ENCODE data around the gene TIGD3. TPM values are rescaled to one million over a fixed set of nuclear protein-coding genes. Genes with fewer than 3 reads are reported as not detected.
A peak's percentile ranks its signal among the peaks of the same experiment; 100 is the strongest.

The TIGD3 gene
- total and polyA plus RNA-seq, 7 experiments from 2014 or later, result 0.39 to 2.0 (median 1.1) TPM

DNA sequence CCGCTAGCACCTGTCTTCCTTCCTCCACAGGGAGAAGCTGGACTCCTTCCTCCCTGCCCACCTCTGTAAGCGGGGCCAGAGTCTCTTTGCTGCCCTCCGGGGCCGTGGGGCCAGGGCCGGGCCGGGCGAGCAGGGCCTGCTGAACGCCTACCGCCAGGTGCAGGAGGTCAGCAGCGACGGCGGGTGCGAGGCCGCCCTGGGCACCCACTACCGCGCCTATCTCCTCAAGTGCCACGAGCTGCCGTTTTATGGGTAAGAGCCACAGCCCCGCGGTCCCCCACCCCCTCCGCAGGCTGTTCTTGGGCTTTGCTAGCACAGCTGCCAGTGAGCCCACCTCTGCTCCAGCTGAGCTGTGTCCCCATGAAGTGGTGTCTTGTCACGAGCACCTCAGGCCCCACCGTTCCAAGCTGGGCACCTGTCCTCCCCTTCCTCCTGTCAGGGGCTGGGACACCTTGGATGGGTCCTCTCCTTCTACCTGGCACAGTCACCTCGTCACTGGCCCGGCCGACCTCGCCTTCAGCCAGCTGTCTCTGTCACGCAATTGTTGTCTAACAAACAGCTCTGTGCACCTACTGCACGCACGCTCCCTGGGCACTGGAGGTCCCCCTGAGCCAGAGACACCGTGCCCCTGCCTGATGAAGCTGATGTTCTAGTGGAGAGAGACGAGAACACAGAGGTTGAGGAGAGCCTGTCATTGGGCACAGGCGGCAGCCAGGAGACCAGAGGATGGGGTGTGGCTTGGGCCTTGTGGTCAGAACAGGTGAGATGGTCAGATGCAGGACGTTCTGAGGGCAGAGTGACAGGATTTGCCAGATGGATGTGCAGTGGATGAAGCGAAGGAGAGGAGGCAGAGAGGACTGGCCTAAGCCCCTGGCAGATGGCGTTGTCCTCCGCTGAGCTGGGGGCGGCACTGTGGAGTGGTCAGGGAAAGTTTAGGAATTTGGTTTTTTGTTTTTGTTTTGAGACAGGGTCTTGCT is 42.5 kb downstream of the TIGD3 start:
- ChIA-PET CTCF (no interaction called here), POLR2A (interaction anchor here (0.6 to 1.3 kb wide), 5 partner anchors 10 to 130 kb away, joined by 3 to 4 read pairs (median 3); no protein-coding TSS in a partner anchor)
- intact Hi-C loops (cut with micrococcal nuclease), result no loop called here
- Mint-ChIP-seq H3K36me3 (peaks cover 0 to 21% (median 4%) of the 10 kb centered on the region in 5 donors), H3K9me3 (peaks cover 0 to 2% (median 0%) of the 10 kb centered on the region in 11 donors), H3K27me3 (no peaks in the 10 kb centered on the region), H3K4me3 (no peak overlapping the region), H3K27ac (peak overlapping the region in 3 of 9 donors; percentile 38 to 45 (median 43)), H3K4me1 (peaks cover 0 to 8% (median 4%) of the 10 kb centered on the region in 7 donors)
- H3K9me3 ChIP-seq (ENCODE audit: control insufficient read depth in 2 of 3, low read length in 3 of 3), result no peaks in the 10 kb centered on the region
- DNase-seq (no peak), ATAC-seq (no peak)
- peaks cover 0 to 89% (median 13%) of the 10 kb centered on the region in 3 experiments for H3K36me3 ChIP-seq (ENCODE audit: control insufficient read depth in 2 of 3, insufficient read depth in 3 of 3, low read length in 3 of 3)
- peaks cover 0 to 3% of the 10 kb centered on the region in 2 donors for H3K4me1 ChIP-seq (ENCODE audit: control insufficient read depth in 2 of 2, insufficient read depth in 2 of 2, low read length in 2 of 2)
- no peaks in the 10 kb centered on the region for H3K27me3 ChIP-seq (ENCODE audit: control insufficient read depth in 2 of 2, insufficient read depth in 2 of 2, low read length in 2 of 2)
- H3K27ac ChIP-seq (ENCODE audit: low read depth, low read length), result no peak overlapping the region
- no peak overlapping the region for H3K4me3 ChIP-seq (ENCODE audit: low read length)

DNA sequence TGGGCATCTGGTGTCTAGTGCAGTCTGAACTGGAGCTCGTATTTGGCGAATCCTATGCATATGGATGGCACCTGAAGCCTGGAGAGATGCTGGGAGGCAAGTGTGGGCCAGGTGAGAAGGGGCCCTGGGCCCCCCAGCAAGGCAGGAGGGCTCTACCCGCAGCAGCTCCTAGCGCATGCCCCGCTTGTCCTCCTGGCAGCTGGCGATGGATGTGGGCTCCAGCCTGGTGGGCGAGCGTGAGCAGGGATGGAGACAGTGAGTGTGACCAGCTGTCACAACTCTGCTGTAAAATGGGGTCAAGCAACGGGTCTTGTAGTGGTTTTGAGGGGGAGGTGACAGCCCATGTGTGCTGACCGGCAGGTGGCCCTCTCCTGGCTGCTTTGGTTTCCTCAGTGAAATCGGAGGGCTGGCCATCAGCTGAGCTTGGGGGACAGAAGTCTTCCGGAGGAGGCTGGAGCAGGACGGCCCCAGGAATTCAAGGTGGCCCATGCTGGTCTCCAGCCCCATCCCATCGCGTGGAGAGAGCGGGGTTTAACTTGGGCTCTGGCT is 43.9 kb downstream of the TIGD3 start:
- ATAC-seq (no peak), DNase-seq (no peak)
- H3K36me3 Mint-ChIP-seq, result peaks cover 0 to 26% (median 4%) of the 10 kb centered on the region in 5 donors
- H3K27me3 Mint-ChIP-seq, result no peaks in the 10 kb centered on the region
- H3K4me3 Mint-ChIP-seq, result no peak overlapping the region
- Histone ChIP-seq H3K36me3 (ENCODE audit: control insufficient read depth in 2 of 3, insufficient read depth in 3 of 3, low read length in 3 of 3) (peaks cover 0 to 86% (median 8%) of the 10 kb centered on the region in 3 experiments), H3K27ac (ENCODE audit: low read depth, low read length) (no peak overlapping the region), H3K27me3 (ENCODE audit: control insufficient read depth in 2 of 2, insufficient read depth in 2 of 2, low read length in 2 of 2) (no peaks in the 10 kb centered on the region), H3K4me3 (ENCODE audit: low read length) (no peak overlapping the region), H3K4me1 (ENCODE audit: control insufficient read depth in 2 of 2, insufficient read depth in 2 of 2, low read length in 2 of 2) (peaks cover under 1 to 1% of the 10 kb centered on the region in 2 donors), H3K9me3 (ENCODE audit: control insufficient read depth in 2 of 3, low read length in 3 of 3) (no peaks in the 10 kb centered on the region)
- POLR2A ChIA-PET, result interaction anchor here (1.3 kb wide), 1 partner anchor 13 kb away, joined by 4 read pairs; no protein-coding TSS in a partner anchor
- peaks cover 0 to 2% (median 0%) of the 10 kb centered on the region in 11 donors for H3K9me3 Mint-ChIP-seq
- peaks cover 2 to 7% (median 3%) of the 10 kb centered on the region in 7 donors for H3K4me1 Mint-ChIP-seq
- CTCF ChIA-PET, result interaction anchor here (1.0 kb wide), 1 partner anchor 10 kb away, joined by 3 read pairs; no protein-coding TSS in a partner anchor
- H3K27ac Mint-ChIP-seq, result peak overlapping the region in 3 of 9 donors; percentile 17 to 54 (median 19)
- intact Hi-C loops (cut with micrococcal nuclease), result no loop called here

DNA sequence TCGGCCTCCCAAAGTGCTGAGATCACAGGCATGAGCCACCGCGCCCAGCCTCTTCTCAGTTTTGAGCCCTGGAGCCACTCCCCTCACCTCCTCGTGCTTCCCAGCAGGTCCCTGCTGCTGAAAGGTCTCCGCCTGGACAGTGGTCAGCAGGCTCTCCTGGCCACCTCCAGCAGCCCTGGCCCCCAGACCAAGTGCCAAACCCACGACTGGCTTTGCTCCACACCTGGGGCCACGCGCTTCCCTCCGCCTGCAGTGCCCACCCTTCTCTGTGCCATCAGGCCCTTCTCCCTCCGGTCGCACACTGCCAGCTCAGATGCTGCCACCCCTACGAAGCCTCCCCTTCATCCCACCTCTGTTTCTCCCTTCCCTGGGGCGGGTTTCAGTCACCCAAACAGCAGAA is 44.7 kb downstream of the TIGD3 start:
- no peak overlapping the region for H3K27ac Mint-ChIP-seq
- CTCF ChIA-PET, result no interaction called here

DNA sequence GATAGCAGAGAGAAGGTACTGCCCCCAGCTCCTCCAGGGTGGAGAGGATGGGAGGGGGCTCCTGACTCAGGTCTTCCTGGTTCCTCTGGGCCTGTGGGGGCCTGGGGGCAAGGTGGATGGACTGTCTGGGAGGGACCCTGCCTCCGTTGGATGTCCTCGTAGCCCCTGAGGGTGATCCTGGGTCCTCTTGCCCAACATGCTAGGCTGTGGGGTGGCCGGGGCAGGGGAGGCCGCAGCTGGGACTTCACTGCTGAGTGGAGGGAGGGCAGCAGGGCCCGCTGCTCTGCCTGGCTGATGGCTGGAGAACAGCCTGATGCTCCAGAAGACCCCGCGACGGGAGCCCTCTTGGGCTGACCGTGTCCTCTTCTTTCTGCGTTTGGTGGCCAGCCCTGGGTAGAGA is 45.3 kb downstream of the TIGD3 start:
- peaks cover 3 to 7% of the 10 kb centered on the region in 2 donors for H3K4me1 ChIP-seq (ENCODE audit: control insufficient read depth in 2 of 2, insufficient read depth in 2 of 2, low read length in 2 of 2)
- H3K36me3 ChIP-seq (ENCODE audit: control insufficient read depth in 2 of 3, insufficient read depth in 3 of 3, low read length in 3 of 3), result peaks cover 0 to 86% (median 8%) of the 10 kb centered on the region in 3 experiments
- H3K4me3 ChIP-seq (ENCODE audit: low read length), result no peak overlapping the region
- H3K27me3 ChIP-seq (ENCODE audit: control insufficient read depth in 2 of 2, insufficient read depth in 2 of 2, low read length in 2 of 2), result no peaks in the 10 kb centered on the region
- Mint-ChIP-seq H3K4me3 (no peak overlapping the region), H3K4me1 (peaks cover 4 to 12% (median 10%) of the 10 kb centered on the region in 7 donors), H3K36me3 (peaks cover 0 to 26% (median 4%) of the 10 kb centered on the region in 5 donors), H3K27ac (no peak overlapping the region), H3K9me3 (peaks cover 0 to 2% (median 0%) of the 10 kb centered on the region in 11 donors), H3K27me3 (no peaks in the 10 kb centered on the region)
- DNase-seq, result no peak
- CTCF ChIA-PET, result no interaction called here
- POLR2A ChIA-PET, result interaction anchor here (0.5 kb wide), 1 partner anchor 119 kb away, joined by 3 read pairs; no protein-coding TSS in a partner anchor
- no peaks in the 10 kb centered on the region for H3K9me3 ChIP-seq (ENCODE audit: control insufficient read depth in 2 of 3, low read length in 3 of 3)
- no peak for ATAC-seq
- no peak overlapping the region for H3K27ac ChIP-seq (ENCODE audit: low read depth, low read length)
- intact Hi-C loops (cut with micrococcal nuclease), result no loop called here

More for the DNA sequence above, 44.7 kb downstream of the TIGD3 start:
- Histone ChIP-seq H3K36me3 (ENCODE audit: control insufficient read depth in 2 of 3, insufficient read depth in 3 of 3, low read length in 3 of 3) (peaks cover 0 to 86% (median 8%) of the 10 kb centered on the region in 3 experiments), H3K4me3 (ENCODE audit: low read length) (no peak overlapping the region), H3K9me3 (ENCODE audit: control insufficient read depth in 2 of 3, low read length in 3 of 3) (no peaks in the 10 kb centered on the region), H3K27me3 (ENCODE audit: control insufficient read depth in 2 of 2, insufficient read depth in 2 of 2, low read length in 2 of 2) (no peaks in the 10 kb centered on the region), H3K4me1 (ENCODE audit: control insufficient read depth in 2 of 2, insufficient read depth in 2 of 2, low read length in 2 of 2) (peaks cover 3 to 7% of the 10 kb centered on the region in 2 donors), H3K27ac (ENCODE audit: low read depth, low read length) (no peak overlapping the region)
- no peaks in the 10 kb centered on the region for H3K27me3 Mint-ChIP-seq
- POLR2A ChIA-PET, result interaction anchor here (0.5 kb wide), 1 partner anchor 120 kb away, joined by 3 read pairs; no protein-coding TSS in a partner anchor
- intact Hi-C loops (cut with micrococcal nuclease), result no loop called here
- ATAC-seq (no peak), DNase-seq (no peak)
- H3K36me3 Mint-ChIP-seq, result peaks cover 0 to 26% (median 4%) of the 10 kb centered on the region in 5 donors
- no peak overlapping the region for H3K4me3 Mint-ChIP-seq
- H3K9me3 Mint-ChIP-seq, result peaks cover 0 to 2% (median 0%) of the 10 kb centered on the region in 11 donors
- peaks cover 4 to 11% (median 8%) of the 10 kb centered on the region in 7 donors for H3K4me1 Mint-ChIP-seq

DNA sequence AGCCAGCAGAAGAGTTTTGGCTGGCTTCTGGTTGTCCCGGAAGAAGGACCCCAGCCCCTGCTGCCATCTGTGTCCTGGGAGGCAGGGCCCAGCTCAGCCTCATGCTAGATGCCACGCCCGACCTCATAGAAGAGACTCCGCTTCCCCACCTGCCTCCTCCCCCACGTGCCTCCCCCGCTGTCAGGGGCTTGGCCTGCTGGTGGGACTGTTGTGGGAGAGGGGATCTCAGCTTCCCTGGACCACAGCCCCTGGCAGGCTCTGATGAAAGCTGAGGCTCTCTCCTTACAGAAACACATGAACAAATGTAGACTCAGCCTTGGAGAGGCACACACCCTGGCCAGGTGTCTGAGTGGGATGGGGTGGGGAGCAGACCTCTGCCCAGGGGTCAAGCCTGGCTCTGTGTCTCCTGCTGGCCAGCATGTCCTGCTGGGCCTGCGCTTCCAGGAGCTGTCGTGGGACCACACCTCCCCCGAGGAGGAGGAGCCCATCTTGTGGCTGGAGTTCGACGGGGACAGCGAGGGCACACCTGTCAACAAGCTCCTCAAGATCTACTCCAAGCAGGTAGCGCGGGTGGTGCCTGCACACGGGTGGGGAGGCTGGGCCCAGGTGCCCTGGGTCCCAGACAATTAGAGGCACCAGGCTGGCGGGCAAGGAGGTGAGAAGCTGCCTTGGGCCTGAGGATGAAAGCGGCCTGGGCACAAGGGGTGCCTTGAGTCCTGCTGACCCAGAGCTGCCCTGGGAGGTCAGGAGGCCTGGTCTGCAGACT is 45.9 kb downstream of the TIGD3 start:
- peaks cover 4 to 12% (median 10%) of the 10 kb centered on the region in 7 donors for H3K4me1 Mint-ChIP-seq
- no peak overlapping the region for H3K4me3 Mint-ChIP-seq
- ATAC-seq (no peak), DNase-seq (no peak)
- ChIA-PET POLR2A (interaction anchor here (0.8 kb wide), 1 partner anchor 12 kb away, joined by 3 read pairs; no protein-coding TSS in a partner anchor), CTCF (no interaction called here)
- Histone ChIP-seq H3K4me3 (ENCODE audit: low read length) (no peak overlapping the region), H3K4me1 (ENCODE audit: control insufficient read depth in 2 of 2, insufficient read depth in 2 of 2, low read length in 2 of 2) (peaks cover 3 to 7% of the 10 kb centered on the region in 2 donors), H3K27me3 (ENCODE audit: control insufficient read depth in 2 of 2, insufficient read depth in 2 of 2, low read length in 2 of 2) (no peaks in the 10 kb centered on the region), H3K9me3 (ENCODE audit: control insufficient read depth in 2 of 3, low read length in 3 of 3) (no peaks in the 10 kb centered on the region), H3K36me3 (ENCODE audit: control insufficient read depth in 2 of 3, insufficient read depth in 3 of 3, low read length in 3 of 3) (peaks cover 0 to 88% (median 7%) of the 10 kb centered on the region in 3 experiments), H3K27ac (ENCODE audit: low read depth, low read length) (no peak overlapping the region)
- H3K36me3 Mint-ChIP-seq, result peaks cover 0 to 26% (median 4%) of the 10 kb centered on the region in 5 donors
- intact Hi-C loops (cut with micrococcal nuclease), result no loop called here
- no peak overlapping the region for H3K27ac Mint-ChIP-seq
- no peaks in the 10 kb centered on the region for H3K27me3 Mint-ChIP-seq
- peaks cover 0 to 2% (median 0%) of the 10 kb centered on the region in 11 donors for H3K9me3 Mint-ChIP-seq
